Measurements from ENCODE around the gene GABARAP.

DNA sequence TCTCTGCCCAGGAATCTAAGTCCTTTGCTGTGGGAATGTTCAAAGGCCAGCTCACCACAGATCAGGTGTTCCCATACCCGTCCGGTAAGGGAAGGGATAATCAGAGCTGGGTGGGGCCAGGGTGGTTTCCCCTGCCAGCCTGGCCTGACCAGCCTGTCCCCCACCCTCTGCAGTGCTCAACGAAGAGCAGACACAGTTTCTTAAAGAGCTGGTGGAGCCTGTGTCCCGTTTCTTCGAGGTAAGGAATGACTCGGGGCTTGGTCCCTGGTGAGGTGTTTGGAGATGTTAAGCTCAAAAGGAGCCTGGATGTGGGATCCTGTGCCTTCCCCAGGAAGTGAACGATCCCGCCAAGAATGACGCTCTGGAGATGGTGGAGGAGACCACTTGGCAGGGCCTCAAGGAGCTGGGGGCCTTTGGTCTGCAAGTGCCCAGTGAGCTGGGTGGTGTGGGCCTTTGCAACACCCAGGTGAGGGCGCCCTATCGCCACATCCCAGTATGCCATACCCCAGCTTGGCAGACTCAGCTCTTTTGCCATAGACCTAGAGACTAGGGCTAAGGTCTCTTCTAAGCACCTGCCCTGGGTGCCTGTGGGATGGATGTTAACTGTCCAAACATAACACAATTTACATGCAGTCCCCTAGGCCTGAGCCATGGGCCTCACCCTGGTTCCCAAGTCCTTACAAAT, 21.5 kb downstream of the GABARAP start:
- TF ChIP-seq, protein P1, sequence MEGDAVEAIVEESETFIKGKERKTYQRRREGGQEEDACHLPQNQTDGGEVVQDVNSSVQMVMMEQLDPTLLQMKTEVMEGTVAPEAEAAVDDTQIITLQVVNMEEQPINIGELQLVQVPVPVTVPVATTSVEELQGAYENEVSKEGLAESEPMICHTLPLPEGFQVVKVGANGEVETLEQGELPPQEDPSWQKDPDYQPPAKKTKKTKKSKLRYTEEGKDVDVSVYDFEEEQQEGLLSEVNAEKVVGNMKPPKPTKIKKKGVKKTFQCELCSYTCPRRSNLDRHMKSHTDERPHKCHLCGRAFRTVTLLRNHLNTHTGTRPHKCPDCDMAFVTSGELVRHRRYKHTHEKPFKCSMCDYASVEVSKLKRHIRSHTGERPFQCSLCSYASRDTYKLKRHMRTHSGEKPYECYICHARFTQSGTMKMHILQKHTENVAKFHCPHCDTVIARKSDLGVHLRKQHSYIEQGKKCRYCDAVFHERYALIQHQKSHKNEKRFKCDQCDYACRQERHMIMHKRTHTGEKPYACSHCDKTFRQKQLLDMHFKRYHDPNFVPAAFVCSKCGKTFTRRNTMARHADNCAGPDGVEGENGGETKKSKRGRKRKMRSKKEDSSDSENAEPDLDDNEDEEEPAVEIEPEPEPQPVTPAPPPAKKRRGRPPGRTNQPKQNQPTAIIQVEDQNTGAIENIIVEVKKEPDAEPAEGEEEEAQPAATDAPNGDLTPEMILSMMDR (IDR thresholded peaks at IDR 0.05): peak; percentile 64
- TF ChIP-seq EP300 (IDR thresholded peaks at IDR 0.05; ENCODE audit: borderline replicate concordance in 1 of 2, low read depth in 1 of 2, low read length in 1 of 2): no peak
